Liver (tissue), 9 donors: ENCODE measurements around the gene YWHAB. TPM values are rescaled to one million over a fixed set of nuclear protein-coding genes. Genes with fewer than 3 reads are reported as not detected.

Experiments used
- DNase-seq: peaks from one replicate; pipeline ENCODE4 v3.0.0-alpha.2; 2017; ENCODE audit warnings: low spot score
- H3K27ac ChIP-seq, 2 donors: one replicate each; pipeline ENCODE4 v1.7.0; 2013; ENCODE audit warnings: inconsistent platforms in 2 of 2, low read length in 2 of 2, control low read depth in 1 of 2, low read depth in 1 of 2, mild to moderate bottlenecking in 1 of 2
- H3K27me3 ChIP-seq, 4 donors: one replicate each; pipeline versions ENCODE4 v1.6.1 to v1.7.0; 2013; ENCODE audit warnings: low read length in 3 of 4, inconsistent platforms in 1 of 4, mild to moderate bottlenecking in 1 of 4, moderate library complexity in 1 of 4; ENCODE audit not compliant: control insufficient read depth in 4 of 4, insufficient read depth in 4 of 4
- H3K36me3 ChIP-seq, 4 donors: one replicate each; pipeline versions ENCODE4 v1.6.1 to v1.7.0; 2013; ENCODE audit warnings: low read length in 3 of 4, mild to moderate bottlenecking in 3 of 4, low read depth in 1 of 4, moderate library complexity in 1 of 4; ENCODE audit not compliant: control insufficient read depth in 4 of 4, insufficient read depth in 3 of 4
- H3K4me1 ChIP-seq, 4 donors: one replicate each; pipeline versions ENCODE4 v1.6.1 to v1.7.0; 2013; ENCODE audit warnings: low read length in 3 of 4, mild to moderate bottlenecking in 3 of 4, moderate library complexity in 1 of 4; ENCODE audit not compliant: control insufficient read depth in 4 of 4, insufficient read depth in 4 of 4
- H3K4me3 ChIP-seq, 3 donors: one replicate each; pipeline versions ENCODE4 v1.6.1 to v1.7.0; 2013; ENCODE audit warnings: low read length in 3 of 3, control low read depth in 1 of 3, low read depth in 1 of 3, mild to moderate bottlenecking in 1 of 3
- H3K9ac ChIP-seq, 2 donors: one replicate each; pipeline ENCODE4 v1.7.0; 2013; ENCODE audit warnings: low read length in 2 of 2, mild to moderate bottlenecking in 2 of 2, moderate library complexity in 2 of 2, control low read depth in 1 of 2, low read depth in 1 of 2
- H3K9me3 ChIP-seq, 4 donors: one replicate each; pipeline versions ENCODE4 v1.6.1 to v1.7.0; 2013; ENCODE audit warnings: low read length in 3 of 4; ENCODE audit not compliant: control insufficient read depth in 4 of 4
- CTCF ChIP-seq: fragments of 150-350 bp; IDR thresholded peaks from 2 replicates; pipeline ENCODE4 v1.5.1; 2017; ENCODE audit warnings: improper control_type of control experiment, low read depth, low read length; ENCODE audit not compliant: missing input control
- EGR1 ChIP-seq, 2 donors: IDR thresholded peaks; 2 replicates each; pipeline ENCODE4 v1.6.1; 2016 to 2018; ENCODE audit warnings: antibody characterized with exemption in 2 of 2, low read depth in 2 of 2
- FOXA1 ChIP-seq: IDR thresholded peaks from 2 replicates; pipeline ENCODE4 v1.6.1; 2016; ENCODE audit warnings: antibody characterized with exemption
- FOXA2 ChIP-seq: IDR thresholded peaks from 2 replicates; pipeline ENCODE4 v1.6.1; 2016; ENCODE audit warnings: antibody characterized with exemption
- GABPA ChIP-seq, 2 donors: IDR thresholded peaks in 1 of 2; conservative IDR thresholded peaks in 1 of 2; 2 replicates each; pipeline ENCODE4 v1.6.1; 2016; ENCODE audit warnings: antibody characterized with exemption in 2 of 2, mild to moderate bottlenecking in 1 of 2, moderate library complexity in 1 of 2
- HNF4A ChIP-seq, 2 donors: conservative IDR thresholded peaks; 2 replicates each; pipeline ENCODE4 v1.6.1; 2016; ENCODE audit warnings: antibody characterized with exemption in 2 of 2, mild to moderate bottlenecking in 2 of 2
- HNF4G ChIP-seq: IDR thresholded peaks from 2 replicates; pipeline ENCODE4 v1.6.1; 2016; ENCODE audit warnings: antibody characterized with exemption
- JUND ChIP-seq, 2 donors: IDR thresholded peaks; 2 replicates each; pipeline ENCODE4 v1.6.1; 2016; ENCODE audit warnings: antibody characterized with exemption in 2 of 2
- MAX ChIP-seq: IDR thresholded peaks from 2 replicates; pipeline ENCODE4 v1.6.1; 2016; ENCODE audit warnings: antibody characterized with exemption
- NR2F2 ChIP-seq: IDR thresholded peaks from 2 replicates; pipeline ENCODE4 v1.6.1; 2016; ENCODE audit warnings: antibody characterized with exemption
- RAD21 ChIP-seq, 2 donors: IDR thresholded peaks; 2 replicates each; pipeline ENCODE4 v1.6.1; 2016; ENCODE audit warnings: antibody characterized with exemption in 2 of 2, mild to moderate bottlenecking in 2 of 2
- REST ChIP-seq: IDR thresholded peaks from 2 replicates; pipeline ENCODE4 v1.6.1; 2016; ENCODE audit warnings: antibody characterized with exemption, mild to moderate bottlenecking
- RXRA ChIP-seq, 2 donors: IDR thresholded peaks; 2 replicates each; pipeline ENCODE4 v1.6.1; 2017 to 2018; ENCODE audit warnings: antibody characterized with exemption in 2 of 2, mild to moderate bottlenecking in 1 of 2
- SP1 ChIP-seq: IDR thresholded peaks from 2 replicates; pipeline ENCODE4 v1.6.1; 2018; ENCODE audit warnings: antibody characterized with exemption, mild to moderate bottlenecking
- TAF1 ChIP-seq: conservative IDR thresholded peaks from 2 replicates; pipeline ENCODE4 v1.6.1; 2016; ENCODE audit warnings: antibody characterized with exemption, mild to moderate bottlenecking
- YY1 ChIP-seq: IDR thresholded peaks from 2 replicates; pipeline ENCODE4 v1.6.1; 2016; ENCODE audit warnings: antibody characterized with exemption, mild to moderate bottlenecking
- ZBTB33 ChIP-seq: IDR thresholded peaks from 2 replicates; pipeline ENCODE4 v1.6.1; 2016; ENCODE audit warnings: antibody characterized with exemption
- WGBS: extraction: QIAGEN DNeasy Blood & Tissue Kit; methylation state at CpG from one replicate; pipeline ENCODE4 v1.1.7; 2013; 5-methylcytosine and 5-hydroxymethylcytosine counted together
- polyA plus RNA-seq, 2 donors: library from polyadenylated mRNA; stranded (reverse) in 1 of 2; unstranded in 1 of 2; fragments of 200-250 nt in 1 of 2; fragments of >200 nt in 1 of 2; fragmentation: Nextera tagmentation in 1 of 2; extraction: Ambion mirVana in 1 of 2; gene quantifications; one replicate each; pipeline versions ENCODE4 v1.2.1 to v1.2.3, GENCODE V29; 2013 to 2015
- total RNA-seq, 2 donors: library from RNA; depleted of rRNA; stranded (reverse); fragments of >200 nt; gene quantifications; one replicate each; pipeline ENCODE4 v1.2.3, GENCODE V29; 2014
- donor health status: healthy.
- donor health status: healthy.
- donor health status: healthy.
- donor health status: healthy.
- donor health status: healthy.

YWHAB gene
- total and polyA plus RNA-seq, 4 donors, result 41.6 to 86.5 (median 43.3) TPM

GRCh38 chr20:44886266-44886651 lies 754 bp downstream of the YWHAB start:
- Histone ChIP-seq H3K27ac (peak overlapping the region; percentile 88 to 93), H3K27me3 (no peaks in the 10 kb centered on the region), H3K36me3 (no peaks in the 10 kb centered on the region), H3K9me3 (no peaks in the 10 kb centered on the region), H3K9ac (peak overlapping the region; percentile 65 to 83), H3K4me1 (peaks cover 11 to 38% (median 27%) of the 10 kb centered on the region in 4 donors), H3K4me3 (peak overlapping the region; percentile 80 to 99 (median 90))
- TF ChIP-seq GABPA (IDR thresholded peaks at IDR 0.05 in 1 of 2, conservative IDR thresholded peaks at IDR 0.05 in 1 of 2), result no peak
- no peak for TF ChIP-seq SP1
- TF ChIP-seq NR2F2, result no peak
- no peak for TF ChIP-seq HNF4G
- TF ChIP-seq CTCF, result no peak
- TF ChIP-seq EGR1 (IDR thresholded peaks at IDR 0.05; ENCODE audit: low read depth in 2 of 2), result no peak
- no peak for TF ChIP-seq YY1
- TF ChIP-seq HNF4A (conservative IDR thresholded peaks at IDR 0.05), result no peak
- TF ChIP-seq RXRA (IDR thresholded peaks at IDR 0.05), result no peak
- TF ChIP-seq MAX, result no peak
- no peak for TF ChIP-seq REST
- no peak for TF ChIP-seq FOXA1
- TF ChIP-seq ZBTB33, result no peak
- no peak for DNase-seq
- WGBS, result 1% methylated on average over 8 of the region's 8 CpGs

- H3K27ac ChIP-seq, result no peak overlapping the region
- DNase-seq, result no peak
- peak overlapping the region; percentile 80 to 99 (median 90) for H3K4me3 ChIP-seq
- 8% methylated on average over 2 of the region's 2 CpGs for WGBS
- H3K36me3 ChIP-seq, result no peaks in the 10 kb centered on the region
- H3K4me1 ChIP-seq, result peaks cover 11 to 38% (median 29%) of the 10 kb centered on the region in 4 donors
- H3K9me3 ChIP-seq, result no peaks in the 10 kb centered on the region
- H3K27me3 ChIP-seq, result no peaks in the 10 kb centered on the region
- peak overlapping the region; percentile 65 to 83 for H3K9ac ChIP-seq
- no peak for TF ChIP-seq HNF4G
- no peak for TF ChIP-seq RXRA (IDR thresholded peaks at IDR 0.05)
- TF ChIP-seq TAF1, result no peak
- TF ChIP-seq FOXA1, result no peak
- TF ChIP-seq SP1, result no peak
- no peak for TF ChIP-seq MAX
- no peak for TF ChIP-seq HNF4A (conservative IDR thresholded peaks at IDR 0.05)
- TF ChIP-seq REST, result no peak
- no peak for TF ChIP-seq YY1
- TF ChIP-seq JUND (IDR thresholded peaks at IDR 0.05), result no peak
- TF ChIP-seq ZBTB33, result no peak
- TF ChIP-seq EGR1 (IDR thresholded peaks at IDR 0.05; ENCODE audit: low read depth in 2 of 2), result no peak
- no peak for TF ChIP-seq GABPA (IDR thresholded peaks at IDR 0.05 in 1 of 2, conservative IDR thresholded peaks at IDR 0.05 in 1 of 2)
- no peak for TF ChIP-seq NR2F2
- no peak for TF ChIP-seq FOXA2
- TF ChIP-seq RAD21 (IDR thresholded peaks at IDR 0.05), result no peak
These were observed 1.3 kb downstream of the YWHAB start for GRCh38 chr20:44886828-44887227.
